ENCODE measurements around the gene DENND1A.
A peak's percentile ranks its signal among the peaks of the same experiment; 100 is the strongest.
"Not testable (repeated sequence)": the region's sequence is repeated elsewhere in the genome, so short reads cannot be mapped to it uniquely, and the experiment has no call there.

DENND1A gene

GRCh38 chr9:123957168-123957721 is 27.3 kb upstream of the DENND1A start:
- Mint-ChIP-seq H3K4me1 (peaks cover 8% of the 10 kb centered on the region), H3K9me3 (no peaks in the 10 kb centered on the region), H3K27me3 (peaks cover 52% of the 10 kb centered on the region), H3K27ac (no peak overlapping the region), H3K4me3 (no peak overlapping the region)
- DNase-seq (no peak), ATAC-seq (no peak)

GRCh38 chr9:123955637-123956036 is 25.7 kb upstream of the DENND1A start:
- H3K27me3 Mint-ChIP-seq: peaks cover 51% of the 10 kb centered on the region
- DNase-seq: no peak
- ATAC-seq: no peak

DNA sequence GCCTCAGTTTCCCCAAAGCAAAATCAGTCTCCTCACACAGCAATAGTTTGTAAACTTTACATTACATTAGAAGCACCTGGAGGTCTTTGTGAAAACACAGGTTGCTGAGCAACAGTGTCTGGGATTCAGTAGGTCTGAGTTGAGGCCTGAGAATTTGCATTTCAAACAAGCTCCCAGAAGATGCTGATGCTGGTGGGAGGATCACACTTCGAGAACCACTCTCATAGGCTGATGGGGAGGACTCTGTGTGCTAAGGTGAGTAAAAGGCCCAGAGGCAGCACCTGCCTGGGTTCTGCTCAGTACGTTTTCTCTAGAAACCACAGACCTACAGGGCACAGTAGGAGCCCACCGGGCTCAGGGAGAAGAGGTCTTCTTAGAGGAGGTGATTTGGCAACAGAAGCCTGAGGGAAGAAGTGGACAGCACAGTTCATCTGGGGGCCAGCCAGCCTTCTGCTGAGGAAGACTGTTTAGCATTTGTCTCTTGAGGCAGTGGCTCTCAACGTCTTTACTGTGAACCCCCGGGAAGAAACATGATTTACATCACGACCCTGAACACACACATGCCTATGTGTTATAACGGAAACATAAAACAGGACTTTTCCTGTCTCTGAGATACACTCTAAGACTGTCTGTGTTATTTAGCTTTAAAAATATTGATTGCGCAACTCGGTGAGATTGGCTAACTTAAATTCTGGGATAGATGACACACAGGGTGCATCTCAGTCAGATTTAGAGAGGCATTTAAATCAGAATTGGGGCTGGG is 24.8 kb upstream of the DENND1A start:
- peaks cover 42% of the 10 kb centered on the region for H3K27me3 Mint-ChIP-seq
- DNase-seq: no peak
- ATAC-seq: no peak
- H3K4me3 Mint-ChIP-seq: no peak overlapping the region
- peaks cover 8% of the 10 kb centered on the region for H3K4me1 Mint-ChIP-seq
- H3K9me3 Mint-ChIP-seq: no peaks in the 10 kb centered on the region
- no peak overlapping the region for H3K27ac Mint-ChIP-seq

More at GRCh38 chr9:123955637-123956036, 25.7 kb upstream of the DENND1A start:
- Mint-ChIP-seq H3K27ac (no peak overlapping the region), H3K4me3 (no peak overlapping the region), H3K4me1 (peaks cover 8% of the 10 kb centered on the region), H3K9me3 (no peaks in the 10 kb centered on the region)

GRCh38 chr9:123952641-123953495 is 22.9 kb upstream of the DENND1A start:
- ATAC-seq: no peak
- Mint-ChIP-seq H3K27ac (no peak overlapping the region), H3K4me1 (peaks cover 8% of the 10 kb centered on the region), H3K27me3 (peaks cover 26% of the 10 kb centered on the region), H3K9me3 (no peaks in the 10 kb centered on the region), H3K4me3 (no peak overlapping the region)
- no peak for DNase-seq

- H3K27me3 Mint-ChIP-seq: peaks cover 17% of the 10 kb centered on the region
- peaks cover 1% of the 10 kb centered on the region for H3K4me1 Mint-ChIP-seq
- H3K9me3 Mint-ChIP-seq: peaks cover 0 to 7% of the 10 kb centered on the region in 2 donors
- ATAC-seq (no peak), DNase-seq (no peak)
- no peak overlapping the region for H3K4me3 Mint-ChIP-seq
- H3K27ac Mint-ChIP-seq: no peak overlapping the region
Observed at GRCh38 chr9:123948286-123948685, 18.4 kb upstream of the DENND1A start.

- Mint-ChIP-seq H3K9me3 (peaks cover 0 to 7% of the 10 kb centered on the region in 2 donors), H3K4me1 (no peaks in the 10 kb centered on the region), H3K27me3 (peaks cover 9% of the 10 kb centered on the region), H3K4me3 (no peak overlapping the region), H3K27ac (no peak overlapping the region)
- no peak for ATAC-seq
- no peak for DNase-seq
Observed at GRCh38 chr9:123947326-123947725, 17.4 kb upstream of the DENND1A start.

DNA sequence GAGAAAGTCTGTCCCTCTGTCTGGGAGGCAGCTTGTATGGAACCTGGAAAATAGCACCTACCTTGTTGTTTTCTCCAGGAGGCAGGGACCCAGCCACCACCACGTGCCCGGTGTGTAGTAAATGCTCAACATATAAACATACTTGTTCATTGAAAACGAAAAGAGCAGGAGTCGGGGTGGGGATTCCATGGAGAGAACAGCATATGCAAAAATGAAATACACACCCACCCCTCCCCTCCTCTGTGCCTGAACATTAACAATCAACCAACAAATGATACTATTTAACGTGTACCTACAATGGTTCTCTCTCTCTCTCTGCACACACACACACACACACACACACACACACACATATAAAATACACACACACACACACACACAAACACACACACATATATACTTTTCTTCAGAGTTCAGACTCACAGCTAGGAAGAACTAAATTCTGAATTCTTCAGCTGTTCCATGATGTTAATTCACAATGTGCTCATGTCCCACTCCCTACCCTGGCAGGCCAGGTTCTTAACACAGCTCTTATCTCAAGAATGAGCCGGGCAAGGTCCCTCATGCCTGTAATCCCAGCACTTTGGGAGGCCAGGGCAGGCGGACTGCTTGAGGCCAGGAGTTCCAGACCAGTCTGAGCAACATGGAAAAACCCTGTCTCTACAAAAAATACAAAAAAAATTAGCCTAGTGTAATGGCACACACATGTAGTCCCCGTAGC is 16.3 kb upstream of the DENND1A start:
- ATAC-seq: no peak
- no peak overlapping the region for H3K27ac Mint-ChIP-seq
- H3K27me3 Mint-ChIP-seq: no peaks in the 10 kb centered on the region
- no peak for DNase-seq
- H3K4me3 Mint-ChIP-seq: no peak overlapping the region
- H3K9me3 Mint-ChIP-seq: peaks cover 0 to 7% of the 10 kb centered on the region in 2 donors
- no peaks in the 10 kb centered on the region for H3K4me1 Mint-ChIP-seq

DNA sequence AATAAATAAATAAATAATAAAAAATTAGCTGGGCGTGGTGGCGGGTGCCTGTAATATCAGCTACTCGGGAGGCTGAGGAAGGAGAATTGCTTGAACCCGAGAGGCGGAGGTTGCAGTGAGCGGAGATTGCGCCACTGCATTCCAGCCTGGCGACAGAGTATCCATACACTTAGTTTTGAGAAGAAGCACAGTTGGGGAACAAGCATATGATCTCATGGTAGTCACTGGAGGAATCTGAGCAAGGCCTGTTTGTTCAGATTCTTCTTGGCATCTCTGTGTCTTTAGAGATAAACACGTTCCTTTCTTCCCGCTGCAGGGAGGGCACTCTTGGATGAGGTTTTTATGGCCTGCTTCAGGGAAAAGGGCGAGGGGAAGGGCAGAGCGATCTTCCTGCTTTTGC is 15.6 kb upstream of the DENND1A start:
- Mint-ChIP-seq H3K4me3 (no peak overlapping the region), H3K27ac (no peak overlapping the region), H3K27me3 (no peaks in the 10 kb centered on the region), H3K9me3 (peaks cover 0 to 7% of the 10 kb centered on the region in 2 donors), H3K4me1 (peaks cover 7% of the 10 kb centered on the region)
- ATAC-seq: no peak
- no peak for DNase-seq

DNA sequence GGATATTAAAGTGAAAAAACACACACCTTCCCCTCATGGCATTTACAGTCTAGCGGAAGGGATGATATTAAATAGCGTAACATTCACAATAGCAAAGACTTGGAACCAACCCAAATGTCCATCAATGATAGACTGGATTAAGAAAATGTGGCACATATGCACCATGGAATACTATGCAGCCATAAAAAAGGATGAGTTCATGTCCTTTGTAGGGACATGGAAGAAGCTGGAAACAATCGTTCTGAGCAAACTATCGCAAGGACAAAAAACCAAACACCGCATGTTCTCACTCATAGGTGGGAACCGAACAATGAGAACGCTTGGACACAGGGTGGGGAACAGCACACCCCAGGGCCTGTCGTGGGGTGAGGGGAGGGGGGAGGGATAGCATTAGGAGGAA is 14.5 kb upstream of the DENND1A start:
- H3K4me1 Mint-ChIP-seq, H3K9me3 Mint-ChIP-seq, DNase-seq, H3K4me3 Mint-ChIP-seq, ATAC-seq, H3K27me3 Mint-ChIP-seq, H3K27ac Mint-ChIP-seq: not testable (repeated sequence)

DNA sequence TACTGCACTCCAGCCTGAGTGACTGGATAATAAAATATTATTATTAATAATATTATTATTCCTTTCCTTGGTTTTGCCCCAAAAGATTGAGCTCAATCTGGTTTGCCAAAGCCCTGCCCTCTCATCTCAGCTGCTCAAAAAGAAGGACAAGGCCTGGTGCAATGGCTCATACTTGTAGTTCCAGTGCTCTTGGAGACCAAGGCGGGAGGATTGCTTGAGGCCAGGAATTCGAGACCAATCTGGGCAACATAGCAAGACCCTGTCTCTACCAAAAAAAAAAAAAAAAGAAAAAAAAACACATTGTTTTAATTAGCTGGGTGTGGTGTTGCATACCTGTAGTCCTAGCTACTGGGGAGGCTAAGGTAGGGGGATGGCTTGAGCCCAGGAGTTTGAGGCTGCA is 13.7 kb upstream of the DENND1A start:
- Mint-ChIP-seq H3K4me3 (no peak overlapping the region), H3K9me3 (peaks cover 0 to 7% of the 10 kb centered on the region in 2 donors), H3K27me3 (peaks cover 8% of the 10 kb centered on the region), H3K4me1 (peaks cover 7% of the 10 kb centered on the region), H3K27ac (no peak overlapping the region)
- ATAC-seq: no peak
- DNase-seq: no peak

DNA sequence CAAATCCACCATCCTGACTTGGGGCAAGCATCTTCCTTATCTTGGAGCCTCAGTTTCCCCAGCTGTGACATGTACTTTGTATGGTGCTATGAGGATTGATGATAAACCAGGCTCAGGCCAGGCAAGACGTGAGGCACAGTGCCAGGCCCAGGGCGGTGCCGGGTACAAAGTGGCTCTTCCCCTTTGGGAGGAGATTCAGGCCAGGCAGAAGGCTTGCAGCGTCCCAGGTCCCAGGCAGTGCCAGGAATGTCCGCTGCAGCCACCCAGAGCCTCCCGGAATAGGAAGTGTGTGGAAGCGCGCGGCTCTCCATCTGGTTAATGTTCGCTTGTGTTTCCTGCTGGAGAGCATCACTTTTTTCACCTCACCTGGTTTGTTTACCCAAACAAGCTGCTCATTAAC is 12.6 kb upstream of the DENND1A start:
- no peak overlapping the region for H3K4me3 Mint-ChIP-seq
- no peak for DNase-seq
- H3K9me3 Mint-ChIP-seq: peaks cover 0 to 7% of the 10 kb centered on the region in 2 donors
- peaks cover 7% of the 10 kb centered on the region for H3K4me1 Mint-ChIP-seq
- no peak overlapping the region for H3K27ac Mint-ChIP-seq
- no peak for ATAC-seq
- peaks cover 10% of the 10 kb centered on the region for H3K27me3 Mint-ChIP-seq

GRCh38 chr9:123941524-123942070 is 11.7 kb upstream of the DENND1A start:
- ATAC-seq: no peak
- no peak overlapping the region for H3K27ac Mint-ChIP-seq
- H3K4me1 Mint-ChIP-seq: peaks cover 7% of the 10 kb centered on the region
- H3K27me3 Mint-ChIP-seq: peaks cover 12% of the 10 kb centered on the region
- DNase-seq: no peak
- H3K9me3 Mint-ChIP-seq: peaks cover 2 to 10% of the 10 kb centered on the region in 2 donors
- H3K4me3 Mint-ChIP-seq: no peak overlapping the region

GRCh38 chr9:123940721-123941523 is 11.0 kb upstream of the DENND1A start:
- peaks cover 19% of the 10 kb centered on the region for H3K27me3 Mint-ChIP-seq
- DNase-seq (no peak), ATAC-seq (peak; percentile 50)
- peaks cover 7% of the 10 kb centered on the region for H3K4me1 Mint-ChIP-seq
- peaks cover 5 to 17% of the 10 kb centered on the region in 2 donors for H3K9me3 Mint-ChIP-seq
- no peak overlapping the region for H3K4me3 Mint-ChIP-seq
- no peak overlapping the region for H3K27ac Mint-ChIP-seq

DNA sequence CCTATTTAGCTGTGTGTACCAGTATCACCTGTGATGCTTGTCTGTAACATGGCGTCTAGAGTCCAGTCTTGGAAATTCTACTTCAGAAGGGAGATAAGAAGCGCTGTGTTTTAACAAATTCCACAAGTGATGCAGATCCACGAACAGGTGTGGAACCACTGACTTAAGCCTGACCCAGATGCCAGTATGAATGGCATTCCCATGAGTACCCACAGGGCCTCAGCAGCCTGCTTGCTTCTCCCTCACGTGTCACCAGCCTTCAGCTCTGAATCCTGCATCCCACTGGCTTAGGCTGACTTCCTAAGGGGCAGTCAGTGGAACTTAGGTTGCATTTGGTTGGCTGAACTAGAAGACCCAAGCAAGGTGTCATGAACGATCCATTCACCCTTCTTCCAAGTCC is 8.5 kb upstream of the DENND1A start:
- Mint-ChIP-seq H3K4me1 (peaks cover 7% of the 10 kb centered on the region), H3K9me3 (peaks cover 5 to 11% of the 10 kb centered on the region in 2 donors), H3K27me3 (peaks cover 44% of the 10 kb centered on the region), H3K27ac (no peak overlapping the region), H3K4me3 (no peak overlapping the region)
- DNase-seq (no peak), ATAC-seq (no peak)
